Thoracic aorta (tissue), 2 donors: Measurements from ENCODE around the gene PLAAT5. TPM values are rescaled to one million over a fixed set of nuclear protein-coding genes. Genes with fewer than 3 reads are reported as not detected.
"Not testable (repeated sequence)": the region's sequence is repeated elsewhere in the genome, so short reads cannot be mapped to it uniquely, and the experiment has no call there.

ENCODE experiments used
- ATAC-seq: fragments of 150-250 bp; one replicate; pipeline ENCODE4 v1.8.0; 2017; ENCODE audit warnings: low read depth; ENCODE audit not compliant: insufficient number of reproducible peaks, low FRiP score
- DNase-seq: peaks from one replicate; pipeline ENCODE4 v3.0.0-alpha.2; 2020; ENCODE audit warnings: low spot score
- H3K27ac ChIP-seq, 2 donors: fragments of 200-600 bp; sonication (generic); 1 replicate in 1 of 2; 2 replicates in 1 of 2; pipeline ENCODE4 v1.5.1; 2016; ENCODE audit warnings: mild to moderate bottlenecking in 2 of 2, moderate library complexity in 2 of 2
- H3K27me3 ChIP-seq: fragments of 200-600 bp; sonication (generic); replicated peaks from 2 replicates; pipeline ENCODE4 v1.6.0; 2016; ENCODE audit warnings: mild to moderate bottlenecking; ENCODE audit not compliant: insufficient read depth
- H3K36me3 ChIP-seq: fragments of 200-600 bp; sonication (generic); one replicate; pipeline ENCODE4 v1.5.1; 2016
- H3K4me1 ChIP-seq, 2 donors: fragments of 200-600 bp; sonication (generic); 1 replicate in 1 of 2; 2 replicates in 1 of 2; pipeline versions ENCODE4 v1.5.1 to v1.6.0; 2016; ENCODE audit warnings: low read depth in 2 of 2, mild to moderate bottlenecking in 1 of 2; ENCODE audit not compliant: control insufficient read depth in 1 of 2
- H3K4me3 ChIP-seq: fragments of 200-600 bp; sonication (generic); 2 replicates; pipeline ENCODE4 v1.5.1; 2016; ENCODE audit warnings: mild to moderate bottlenecking
- H3K9me3 ChIP-seq: fragments of 200-600 bp; sonication (generic); 2 replicates; pipeline ENCODE4 v1.5.1; 2016
- total RNA-seq, 2 donors: library from RNA; depleted of rRNA; stranded (reverse); fragments of >200 nt; gene quantifications; one replicate each; pipeline versions ENCODE4 v1.1.0 to v1.2.3, GENCODE V29; 2016
- TF ChIP-seq, protein P1 (sequence below): fragments of 200-600 bp; sonication (generic); IDR thresholded peaks from one replicate; pipeline ENCODE4 v1.5.1; 2019; ENCODE audit warnings: antibody characterized with exemption

The PLAAT5 gene
- total RNA-seq, 2 donors from 2014 or later: 0.49 to 1.8 TPM

DNA sequence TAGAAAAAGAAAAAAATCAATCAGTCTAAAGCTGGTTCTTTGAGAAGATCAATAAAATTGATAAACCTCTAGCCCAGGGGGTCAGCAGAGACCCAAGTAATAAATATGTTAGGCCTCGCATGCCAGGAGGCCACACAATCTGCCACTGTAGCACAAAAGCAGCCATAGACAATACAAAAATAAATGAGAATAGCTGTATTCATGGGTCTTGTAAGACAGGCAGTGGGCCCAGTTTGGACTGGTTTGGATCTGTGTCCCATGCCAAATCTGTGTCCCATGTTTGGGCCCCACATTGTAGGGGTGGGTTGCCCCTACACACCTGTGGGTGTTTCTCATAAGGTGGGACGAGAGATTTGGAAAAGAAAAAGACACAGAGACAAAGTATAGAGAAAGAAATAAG is 39.1 kb upstream of the PLAAT5 start:
- no peak overlapping the region for H3K4me3 ChIP-seq
- no peak overlapping the region for H3K27ac ChIP-seq
- DNase-seq: no peak
- no peaks in the 10 kb centered on the region for H3K9me3 ChIP-seq
- H3K27me3 ChIP-seq: no peaks in the 10 kb centered on the region
- ATAC-seq: no peak
- TF ChIP-seq, protein P1, sequence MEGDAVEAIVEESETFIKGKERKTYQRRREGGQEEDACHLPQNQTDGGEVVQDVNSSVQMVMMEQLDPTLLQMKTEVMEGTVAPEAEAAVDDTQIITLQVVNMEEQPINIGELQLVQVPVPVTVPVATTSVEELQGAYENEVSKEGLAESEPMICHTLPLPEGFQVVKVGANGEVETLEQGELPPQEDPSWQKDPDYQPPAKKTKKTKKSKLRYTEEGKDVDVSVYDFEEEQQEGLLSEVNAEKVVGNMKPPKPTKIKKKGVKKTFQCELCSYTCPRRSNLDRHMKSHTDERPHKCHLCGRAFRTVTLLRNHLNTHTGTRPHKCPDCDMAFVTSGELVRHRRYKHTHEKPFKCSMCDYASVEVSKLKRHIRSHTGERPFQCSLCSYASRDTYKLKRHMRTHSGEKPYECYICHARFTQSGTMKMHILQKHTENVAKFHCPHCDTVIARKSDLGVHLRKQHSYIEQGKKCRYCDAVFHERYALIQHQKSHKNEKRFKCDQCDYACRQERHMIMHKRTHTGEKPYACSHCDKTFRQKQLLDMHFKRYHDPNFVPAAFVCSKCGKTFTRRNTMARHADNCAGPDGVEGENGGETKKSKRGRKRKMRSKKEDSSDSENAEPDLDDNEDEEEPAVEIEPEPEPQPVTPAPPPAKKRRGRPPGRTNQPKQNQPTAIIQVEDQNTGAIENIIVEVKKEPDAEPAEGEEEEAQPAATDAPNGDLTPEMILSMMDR: no peak
- H3K36me3 ChIP-seq: no peaks in the 10 kb centered on the region
- H3K4me1 ChIP-seq: peaks cover 11 to 16% of the 10 kb centered on the region in 2 donors

DNA sequence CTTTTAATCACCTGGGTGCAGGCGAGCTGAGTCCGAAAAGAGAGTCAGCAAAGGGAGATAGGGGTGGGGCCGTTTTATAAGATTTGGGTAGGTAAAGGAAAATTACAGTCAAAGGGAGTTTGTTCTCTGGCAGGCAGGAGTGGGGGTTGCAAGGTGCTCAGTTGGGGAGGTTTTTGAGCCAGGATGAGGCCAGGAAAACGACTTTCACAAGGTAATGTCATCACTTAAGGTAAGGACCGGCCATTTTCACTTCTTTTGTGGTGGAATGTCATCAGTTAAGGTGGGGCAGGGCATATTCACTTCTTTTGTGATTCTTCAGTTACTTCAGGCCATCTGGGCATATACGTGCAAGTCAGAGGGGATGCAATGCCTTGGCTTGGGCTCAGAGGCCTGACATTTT is 38.4 kb upstream of the PLAAT5 start:
- peaks cover 11 to 15% of the 10 kb centered on the region in 2 donors for H3K4me1 ChIP-seq
- H3K9me3 ChIP-seq, ATAC-seq, H3K4me3 ChIP-seq, H3K36me3 ChIP-seq, H3K27me3 ChIP-seq, DNase-seq, H3K27ac ChIP-seq: not testable (repeated sequence)

DNA sequence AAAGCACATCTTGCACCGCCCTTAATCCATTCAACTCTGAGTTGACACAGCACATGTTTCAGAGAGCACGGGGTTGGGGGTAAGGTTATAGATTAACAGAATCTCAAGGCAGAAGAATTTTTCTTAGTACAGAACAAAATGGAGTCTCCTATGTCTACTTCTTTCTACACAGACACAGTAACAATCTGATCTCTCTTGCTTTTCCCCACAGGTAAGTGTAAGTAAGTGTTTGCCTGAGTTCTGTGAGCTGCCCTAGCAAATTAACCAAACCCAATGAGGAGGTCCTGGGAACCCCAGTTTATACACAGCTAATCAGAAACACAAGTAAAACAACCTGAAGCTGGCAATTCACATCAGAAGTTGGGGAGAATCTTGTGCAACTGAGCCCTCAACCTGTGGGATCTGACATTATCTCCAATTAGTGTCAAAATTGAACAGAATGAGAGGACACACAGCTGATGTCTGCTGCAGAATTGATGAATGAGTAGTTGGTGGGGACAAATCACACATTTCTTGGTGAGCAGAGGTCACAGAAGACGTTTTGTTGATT is 37.8 kb upstream of the PLAAT5 start:
- not testable (repeated sequence) for DNase-seq, H3K27me3 ChIP-seq, H3K27ac ChIP-seq, H3K9me3 ChIP-seq, ATAC-seq, H3K4me3 ChIP-seq, H3K36me3 ChIP-seq
- H3K4me1 ChIP-seq: peaks cover 11 to 15% of the 10 kb centered on the region in 2 donors

DNA sequence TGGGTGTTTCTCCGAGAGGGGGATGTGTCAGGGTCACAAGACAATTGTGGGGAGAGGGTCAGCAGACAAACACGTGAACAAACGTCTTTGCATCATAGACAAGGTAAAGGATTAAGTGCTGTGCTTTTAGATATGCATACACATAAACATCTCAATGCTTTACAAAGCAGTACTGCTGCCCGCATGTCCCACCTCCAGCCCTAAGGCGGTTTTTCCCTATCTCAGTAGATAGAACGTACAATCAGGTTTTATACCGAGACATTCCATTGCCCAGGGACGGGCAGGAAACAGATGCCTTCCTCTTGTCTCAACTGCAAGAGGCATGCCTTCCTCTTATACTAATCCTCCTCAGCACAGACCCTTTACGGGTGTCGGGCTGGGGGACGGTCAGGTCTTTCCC is 37.2 kb upstream of the PLAAT5 start:
- not testable (repeated sequence) for ATAC-seq, DNase-seq, H3K27me3 ChIP-seq, H3K36me3 ChIP-seq, H3K27ac ChIP-seq, H3K4me3 ChIP-seq, H3K9me3 ChIP-seq
- peaks cover 11 to 15% of the 10 kb centered on the region in 2 donors for H3K4me1 ChIP-seq

DNA sequence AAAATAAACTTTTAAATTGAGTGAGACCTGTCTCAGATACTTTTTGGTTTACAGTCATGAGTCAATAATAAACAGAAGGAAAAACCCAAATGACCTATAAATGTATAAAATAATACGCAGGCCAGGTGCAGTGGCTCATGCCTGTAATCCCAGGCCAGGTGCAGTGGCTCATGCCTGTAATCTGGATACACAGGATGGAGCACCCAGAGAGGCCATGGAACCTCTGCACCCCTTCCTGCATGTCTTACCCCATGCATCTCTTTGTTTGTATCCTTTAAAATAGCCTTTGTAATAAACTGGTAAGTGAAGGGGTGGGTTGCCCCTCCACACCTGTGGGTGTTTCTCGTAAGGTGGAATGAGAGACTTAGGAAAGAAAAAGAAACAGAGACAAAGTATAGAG is 36.7 kb upstream of the PLAAT5 start:
- Histone ChIP-seq H3K4me3 (no peak overlapping the region), H3K27ac (no peak overlapping the region), H3K9me3 (no peaks in the 10 kb centered on the region), H3K4me1 (peaks cover 11 to 15% of the 10 kb centered on the region in 2 donors), H3K27me3 (no peaks in the 10 kb centered on the region), H3K36me3 (no peaks in the 10 kb centered on the region)
- no peak for ATAC-seq
- DNase-seq: no peak
- TF ChIP-seq, protein P1: no peak

DNA sequence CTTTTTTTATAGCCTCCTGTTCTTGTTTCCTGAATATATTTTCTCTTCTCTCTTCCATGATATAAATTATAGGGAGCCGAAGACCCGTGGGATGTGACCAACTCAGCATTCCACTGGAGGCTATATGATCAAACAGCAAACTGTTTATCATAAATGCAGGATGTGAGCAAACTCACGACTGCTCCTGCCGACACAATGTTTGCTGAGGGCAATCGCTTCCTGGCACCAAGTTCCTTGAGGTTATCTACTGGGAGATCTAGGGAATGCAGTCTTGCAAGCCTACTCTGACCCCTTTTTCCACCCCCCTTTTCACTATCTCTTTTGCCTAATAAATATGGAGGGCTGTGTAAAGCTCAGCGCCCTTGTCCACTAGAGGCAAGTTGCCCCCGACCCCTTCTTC is 32.2 kb upstream of the PLAAT5 start:
- TF ChIP-seq, protein P1: no peak
- H3K27ac ChIP-seq: no peak overlapping the region
- no peak for ATAC-seq

DNA sequence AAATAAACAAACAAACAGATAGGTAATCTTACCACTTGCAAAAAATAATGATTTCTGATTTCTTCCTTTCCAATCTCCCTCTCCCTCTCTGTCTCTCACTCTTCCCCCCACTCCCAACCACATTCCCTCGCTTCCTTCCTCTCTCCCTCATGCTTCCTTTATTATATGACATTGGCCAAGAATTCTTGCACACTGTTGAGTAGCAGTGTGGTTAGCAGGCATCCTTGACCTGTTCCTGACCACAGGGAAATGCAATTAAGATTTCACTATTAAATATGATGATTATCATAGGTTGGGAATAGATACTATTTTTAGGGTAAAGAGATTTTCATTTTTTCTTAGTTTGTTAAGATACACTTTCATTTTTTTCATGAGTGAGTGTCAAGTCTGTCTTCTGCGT is 30.9 kb upstream of the PLAAT5 start:
- ATAC-seq (no peak), DNase-seq (no peak)
- Histone ChIP-seq H3K4me1 (no peaks in the 10 kb centered on the region), H3K27ac (no peak overlapping the region), H3K36me3 (no peaks in the 10 kb centered on the region), H3K9me3 (no peaks in the 10 kb centered on the region), H3K4me3 (no peak overlapping the region), H3K27me3 (no peaks in the 10 kb centered on the region)
- TF ChIP-seq, protein P1: no peak

More for the DNA sequence above, 32.2 kb upstream of the PLAAT5 start:
- no peak for DNase-seq
- Histone ChIP-seq H3K9me3 (no peaks in the 10 kb centered on the region), H3K4me3 (no peak overlapping the region), H3K27me3 (no peaks in the 10 kb centered on the region), H3K4me1 (no peaks in the 10 kb centered on the region), H3K36me3 (no peaks in the 10 kb centered on the region)
